Psoas muscle (tissue), 8 donors: Measurements from ENCODE around the gene CORIN. TPM values are rescaled to one million over a fixed set of nuclear protein-coding genes. Genes with fewer than 3 reads are reported as not detected.

Source experiments
- ATAC-seq, 4 donors: fragments of 200-7000 bp; cut with Tn5 transposase; one replicate each; pipeline ENCODE4 v1.9.1; 2020; ENCODE audit warnings: moderate library complexity in 3 of 4, mild to moderate bottlenecking in 2 of 4
- DNase-seq, 2 donors: peaks; one replicate each; pipeline ENCODE4 v3.0.0-alpha.2; 2020
- H3K27ac ChIP-seq: fragments of 200-600 bp; one replicate; pipeline ENCODE4 v1.8.0; 2022
- H3K27me3 ChIP-seq, 3 donors: fragments of 200-600 bp in 1 of 3; one replicate each; pipeline versions ENCODE4 v1.6.1 to v1.8.0; 2013 to 2022; ENCODE audit warnings: low read length in 2 of 3, mild to moderate bottlenecking in 2 of 3, moderate library complexity in 1 of 3; ENCODE audit not compliant: insufficient read depth in 3 of 3
- H3K36me3 ChIP-seq, 2 donors: fragments of 200-600 bp in 1 of 2; one replicate each; pipeline versions ENCODE4 v1.6.1 to v1.8.0; 2013 to 2022; ENCODE audit warnings: low read depth in 1 of 2, mild to moderate bottlenecking in 1 of 2, moderate library complexity in 1 of 2; ENCODE audit not compliant: insufficient read depth in 1 of 2
- H3K4me1 ChIP-seq: fragments of 200-600 bp; one replicate; pipeline ENCODE4 v1.8.0; 2022
- H3K4me3 ChIP-seq: fragments of 200-600 bp; one replicate; pipeline ENCODE4 v1.8.0; 2022; ENCODE audit warnings: mild to moderate bottlenecking
- H3K9me3 ChIP-seq: fragments of 200-600 bp; one replicate; pipeline ENCODE4 v1.8.0; 2022
- CTCF ChIP-seq: fragments of 200-600 bp; IDR thresholded peaks from one replicate; pipeline ENCODE4 v1.8.0; 2022; ENCODE audit warnings: antibody characterized with exemption
- WGBS, 3 donors: extraction: QIAGEN DNeasy Blood & Tissue Kit; methylation state at CpG; one replicate each; pipeline versions ENCODE4 v1.1.6 to v1.1.7; 2013; 5-methylcytosine and 5-hydroxymethylcytosine counted together
- intact Hi-C, 2 donors: fragments of 100-400 bp; cut with DNase I; formaldehyde crosslinking; loops; one replicate each; pipeline versions ENCODE4 v1.11.0 to v1.14.2; 2022
- polyA plus RNA-seq, 3 donors: library from polyadenylated mRNA; stranded (reverse); fragments of 200-250 nt; gene quantifications; one replicate each; pipeline ENCODE4 v1.2.3, GENCODE V29; 2013
- total RNA-seq, 4 donors: library from RNA; stranded (reverse); fragmentation: NEBNext Ultra II Directional in 2 of 4; extraction: Animal tissue kit (Norgen Biotek cat#: 25700) in 2 of 4; gene quantifications; one replicate each; pipeline versions ENCODE4 v1.2.1 to v1.2.4, GENCODE V29; 2021 to 2023
- donor health status: healthy with polysubstance abuse.
- donor health status: DM: no; HTN: no; CAD: no; lungs with moderate emphysema.
- donor health status: Bipolar disorder and iron deficiency.
- donor health status: healthy.
- donor health status: DM: yes; HTN: yes; CAD: no.
- donor health status: DM: no; HTN: no; CAD: no.
- donor health status: DM: no; HTN: no; CAD: no.
- donor health status: DM: yes; HTN: yes; CAD: no.

CORIN gene
- total and polyA plus RNA-seq, 7 donors = 0.03 to 1.3 (median 0.16) TPM; not detected in 1

GRCh38 chr4:47790105-47790504 lies 47.8 kb downstream of the CORIN start:
- intact Hi-C loops = no loop called here
- H3K9me3 ChIP-seq = no peaks in the 10 kb centered on the region
- WGBS, 3 donors = 86 to 90% (median 87%) methylated on average over 8 of the region's 8 CpGs
- H3K36me3 ChIP-seq = no peaks in the 10 kb centered on the region
- H3K27ac ChIP-seq = no peak overlapping the region
- TF ChIP-seq CTCF = no peak
- no peak overlapping the region for H3K4me3 ChIP-seq
- DNase-seq = no peak
- H3K27me3 ChIP-seq = no peaks in the 10 kb centered on the region
- H3K4me1 ChIP-seq = peaks cover 3% of the 10 kb centered on the region
- no peak for ATAC-seq

GRCh38 chr4:47788126-47788525 lies 49.7 kb downstream of the CORIN start:
- peaks cover 3% of the 10 kb centered on the region for H3K4me1 ChIP-seq
- no peak for TF ChIP-seq CTCF
- ATAC-seq = no peak
- intact Hi-C loops = no loop called here
- H3K27me3 ChIP-seq = no peaks in the 10 kb centered on the region
- 22 to 51% (median 37%) methylated on average over 2 of the region's 2 CpGs for WGBS, 3 donors
- no peak overlapping the region for H3K27ac ChIP-seq
- no peak overlapping the region for H3K4me3 ChIP-seq
- H3K9me3 ChIP-seq = no peaks in the 10 kb centered on the region
- H3K36me3 ChIP-seq = no peaks in the 10 kb centered on the region
- no peak for DNase-seq

- WGBS, 3 donors = 66 to 81% (median 75%) methylated on average over 4 of the region's 4 CpGs
- no peak for ATAC-seq
- H3K27ac ChIP-seq = no peak overlapping the region
These were observed 50.9 kb downstream of the CORIN start for GRCh38 chr4:47786958-47787370.

DNA sequence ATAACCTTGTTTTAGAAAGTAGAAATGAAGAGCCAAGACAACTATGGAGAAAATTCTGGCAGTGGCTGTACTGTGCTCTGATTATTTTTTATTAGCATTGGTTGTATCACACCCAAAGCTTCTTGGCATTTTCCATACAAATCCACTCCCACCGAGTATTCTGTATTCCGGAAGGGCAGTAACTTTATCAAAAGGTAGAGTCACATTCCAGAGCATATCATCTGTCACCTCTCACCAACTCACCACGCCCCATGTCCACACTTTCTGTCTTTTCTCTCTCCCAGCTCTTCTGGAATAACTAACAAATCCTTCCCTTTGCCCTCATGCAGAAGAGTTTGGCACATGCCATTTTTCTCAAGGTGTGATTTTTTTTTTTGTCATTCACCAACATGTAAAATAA lies 52.7 kb downstream of the CORIN start:
- no peak overlapping the region for H3K4me3 ChIP-seq
- intact Hi-C loops = no loop called here
- peaks cover 3% of the 10 kb centered on the region for H3K4me1 ChIP-seq
- DNase-seq (no peak), ATAC-seq (no peak)
- no peak for TF ChIP-seq CTCF
- no peaks in the 10 kb centered on the region for H3K27me3 ChIP-seq
- 47 to 62% (median 59%) methylated on average over 3 of the region's 3 CpGs for WGBS, 3 donors
- no peak overlapping the region for H3K27ac ChIP-seq
- H3K36me3 ChIP-seq = no peaks in the 10 kb centered on the region
- H3K9me3 ChIP-seq = no peaks in the 10 kb centered on the region

More at GRCh38 chr4:47786958-47787370, 50.9 kb downstream of the CORIN start:
- H3K36me3 ChIP-seq = no peaks in the 10 kb centered on the region
- DNase-seq = no peak
- H3K4me1 ChIP-seq = peaks cover 3% of the 10 kb centered on the region
- no peaks in the 10 kb centered on the region for H3K27me3 ChIP-seq
- intact Hi-C loops = no loop called here
- no peak overlapping the region for H3K4me3 ChIP-seq
- H3K9me3 ChIP-seq = no peaks in the 10 kb centered on the region
- TF ChIP-seq CTCF = no peak

DNA sequence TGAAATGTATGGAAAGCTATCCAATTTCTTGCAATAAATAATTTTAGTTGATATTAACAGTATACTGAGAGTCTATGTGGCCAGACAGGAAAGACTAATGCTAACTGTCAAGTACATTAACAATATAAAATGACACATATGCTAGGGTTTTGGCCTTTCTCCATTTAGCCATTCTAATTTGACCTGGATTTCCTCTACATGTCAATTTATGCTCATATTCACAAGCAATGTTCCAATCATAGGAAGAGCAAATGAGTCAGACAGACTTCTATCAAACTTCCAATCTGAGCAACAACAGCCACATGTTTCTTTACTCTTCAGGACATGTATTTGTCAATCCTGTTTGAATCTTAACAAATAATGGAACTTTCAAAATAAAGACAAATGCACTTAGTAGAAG lies 53.6 kb downstream of the CORIN start:
- intact Hi-C loops = no loop called here
- Histone ChIP-seq H3K27ac (no peak overlapping the region), H3K27me3 (no peaks in the 10 kb centered on the region), H3K36me3 (no peaks in the 10 kb centered on the region), H3K9me3 (no peaks in the 10 kb centered on the region), H3K4me3 (no peak overlapping the region), H3K4me1 (peaks cover 3% of the 10 kb centered on the region)
- no peak for ATAC-seq
- no peak for TF ChIP-seq CTCF
- DNase-seq = no peak
